Mononuclear cell (primary cell): ENCODE results near the gene SYNC. TPM values are rescaled to one million over a fixed set of nuclear protein-coding genes. Genes with fewer than 3 reads are reported as not detected.
"Not testable (repeated sequence)": the region's sequence is repeated elsewhere in the genome, so short reads cannot be mapped to it uniquely, and the experiment has no call there.

Experiments
- H3K27me3 ChIP-seq: 2 replicates; pipeline ENCODE4 v1.6.0; 2011; ENCODE audit warnings: low read length, control low read depth; ENCODE audit not compliant: insufficient read depth
- H3K4me1 ChIP-seq: 2 replicates; pipeline ENCODE4 v1.5.1; 2011; ENCODE audit warnings: mild to moderate bottlenecking, low read length, control low read depth; ENCODE audit not compliant: insufficient read depth
- H3K4me3 ChIP-seq: 2 replicates; pipeline ENCODE4 v1.5.1; 2011; ENCODE audit warnings: mild to moderate bottlenecking, low read length, moderate library complexity
- H3K9me3 ChIP-seq: 2 replicates; pipeline ENCODE4 v1.5.1; 2011; ENCODE audit warnings: low read depth, mild to moderate bottlenecking, control low read depth, low read length
- total RNA-seq: library from RNA; depleted of rRNA; stranded (reverse); fragments of >200 nt; gene quantifications from one replicate; pipeline ENCODE4 v1.2.3, GENCODE V29; 2012

Gene SYNC
- total RNA-seq, 1 donor = 0.10 TPM

GRCh38 chr1:32713081-32713480 lies 10.5 kb upstream of the SYNC start:
- Histone ChIP-seq H3K27me3 (no peaks in the 10 kb centered on the region), H3K4me1 (peaks cover 14% of the 10 kb centered on the region), H3K9me3 (no peaks in the 10 kb centered on the region), H3K4me3 (no peak overlapping the region)

DNA sequence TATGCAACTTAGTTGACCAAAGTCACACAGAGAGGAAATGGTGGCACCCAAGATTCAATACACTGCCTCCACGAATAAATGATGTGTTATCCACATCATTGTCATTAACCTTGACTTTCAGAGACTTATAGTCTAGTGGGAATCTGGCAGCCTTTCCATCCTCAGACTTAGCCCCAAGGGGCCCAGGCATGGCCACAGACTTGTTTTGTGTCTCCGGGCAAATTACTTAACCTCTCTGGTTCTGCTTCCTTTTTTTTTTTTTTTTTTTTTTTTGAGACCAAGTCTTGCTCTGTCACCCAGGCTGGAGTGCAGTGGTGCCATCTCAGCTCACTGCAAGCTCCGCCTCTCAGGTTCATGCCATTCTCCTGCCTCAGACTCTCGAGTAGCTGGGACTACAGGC lies 8.7 kb upstream of the SYNC start:
- not testable (repeated sequence) for H3K9me3 ChIP-seq, H3K4me3 ChIP-seq, H3K27me3 ChIP-seq
- peaks cover 14% of the 10 kb centered on the region for H3K4me1 ChIP-seq

GRCh38 chr1:32709476-32709875 lies 6.9 kb upstream of the SYNC start:
- peaks cover 7% of the 10 kb centered on the region for H3K27me3 ChIP-seq
- H3K9me3 ChIP-seq = no peaks in the 10 kb centered on the region
- H3K4me1 ChIP-seq = peaks cover 14% of the 10 kb centered on the region
- H3K4me3 ChIP-seq = no peak overlapping the region

GRCh38 chr1:32709075-32709474 lies 6.5 kb upstream of the SYNC start:
- Histone ChIP-seq H3K4me3 (no peak overlapping the region), H3K9me3 (no peaks in the 10 kb centered on the region), H3K4me1 (peaks cover 14% of the 10 kb centered on the region), H3K27me3 (peaks cover 10% of the 10 kb centered on the region)

DNA sequence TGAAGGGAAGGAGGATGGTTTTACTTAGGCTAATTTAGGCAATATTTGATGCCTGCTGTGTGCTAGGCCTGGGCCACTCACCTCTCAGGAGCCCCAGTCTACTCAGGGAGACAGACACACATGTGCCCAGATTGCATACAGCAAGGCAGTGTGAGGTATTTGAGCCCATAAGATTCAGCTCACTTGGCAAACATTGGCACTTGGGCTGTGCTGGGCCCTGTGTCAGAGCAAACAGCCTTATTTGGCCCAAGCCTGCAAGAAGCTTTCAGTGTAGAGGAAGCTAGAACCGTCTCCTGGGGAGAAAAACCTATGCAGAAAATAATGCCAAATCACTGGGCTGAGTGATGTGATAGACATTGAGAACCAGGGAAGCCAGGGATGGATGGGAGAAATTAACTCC lies 3.9 kb upstream of the SYNC start:
- Histone ChIP-seq H3K4me3 (no peak overlapping the region), H3K27me3 (peaks cover 29% of the 10 kb centered on the region), H3K4me1 (peaks cover 12% of the 10 kb centered on the region), H3K9me3 (no peaks in the 10 kb centered on the region)

- Histone ChIP-seq H3K4me3 (no peak overlapping the region), H3K4me1 (peaks cover 9% of the 10 kb centered on the region), H3K27me3 (peaks cover 29% of the 10 kb centered on the region), H3K9me3 (no peaks in the 10 kb centered on the region)
These were observed 2.9 kb upstream of the SYNC start for GRCh38 chr1:32705516-32705915.

DNA sequence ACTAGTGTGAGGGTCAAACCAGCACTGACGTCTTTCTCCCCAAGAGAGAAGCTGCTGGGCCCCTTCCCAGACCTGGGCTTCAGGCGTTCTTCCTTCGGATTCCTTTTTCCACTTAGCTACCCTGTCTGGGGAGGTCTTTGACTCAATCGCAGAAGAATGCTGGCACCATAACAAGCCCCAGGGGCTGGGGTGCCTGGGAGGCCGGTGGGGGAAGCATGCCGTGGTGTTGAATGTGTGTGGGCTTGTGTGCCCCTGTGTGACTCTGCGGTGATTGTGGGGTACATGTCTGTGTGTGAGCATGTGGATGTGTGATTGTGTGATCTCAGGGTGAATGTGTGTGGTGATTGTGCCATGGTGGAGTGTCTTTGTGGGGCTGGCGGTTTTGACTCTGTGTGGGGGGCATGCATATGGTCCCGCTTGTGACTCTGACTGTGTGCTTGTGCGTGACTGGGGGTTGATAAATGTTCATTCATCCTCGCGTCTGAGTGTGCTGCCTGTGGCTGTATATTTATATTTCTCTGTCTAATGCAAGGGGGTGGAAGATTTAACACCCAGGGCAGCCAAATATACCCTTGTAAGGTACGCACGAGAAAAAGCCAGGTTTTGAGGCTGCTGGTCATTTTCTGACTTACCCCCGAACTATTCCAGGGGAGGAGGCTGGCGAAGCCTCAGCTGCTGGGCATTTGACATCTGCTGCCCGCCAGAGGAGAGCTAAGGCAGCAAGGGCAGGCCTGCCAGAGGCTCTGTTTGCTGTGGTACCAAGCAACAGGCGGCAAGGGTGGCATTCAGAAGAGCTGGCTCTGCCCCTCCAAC lies 1.1 kb upstream of the SYNC start:
- H3K27me3 ChIP-seq = peaks cover 29% of the 10 kb centered on the region
- no peaks in the 10 kb centered on the region for H3K9me3 ChIP-seq
- H3K4me1 ChIP-seq = peaks cover 9% of the 10 kb centered on the region
- H3K4me3 ChIP-seq = no peak overlapping the region

GRCh38 chr1:32701951-32702598 lies 495 bp downstream of the SYNC start:
- Histone ChIP-seq H3K27me3 (peaks cover 29% of the 10 kb centered on the region), H3K4me3 (no peak overlapping the region), H3K4me1 (peaks cover 9% of the 10 kb centered on the region), H3K9me3 (no peaks in the 10 kb centered on the region)

DNA sequence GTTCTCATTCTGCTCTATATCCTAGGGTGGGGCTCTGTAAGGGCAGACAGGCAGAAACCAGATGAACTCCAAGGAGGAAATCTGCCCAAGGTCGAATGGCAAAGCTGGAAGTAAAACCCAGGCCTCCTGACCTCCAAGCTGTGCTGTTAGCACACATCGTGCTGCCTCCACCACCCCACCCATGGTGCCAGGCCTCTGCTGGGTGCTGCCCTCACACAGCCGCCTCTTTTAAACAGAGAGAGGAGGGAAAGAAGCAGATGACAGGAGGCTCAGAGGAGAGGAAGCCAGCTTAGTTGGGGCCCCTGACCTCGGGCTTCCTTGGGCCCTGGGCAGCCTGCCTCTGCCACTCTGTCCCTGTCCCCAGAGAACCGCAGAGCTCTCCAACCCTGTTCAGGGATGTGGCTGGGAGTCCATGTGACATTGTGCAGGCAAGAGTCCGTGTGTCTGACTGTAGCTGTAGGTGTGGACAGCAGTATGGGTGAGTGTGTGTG lies 1.1 kb downstream of the SYNC start:
- peaks cover 29% of the 10 kb centered on the region for H3K27me3 ChIP-seq
- no peaks in the 10 kb centered on the region for H3K9me3 ChIP-seq
- no peak overlapping the region for H3K4me3 ChIP-seq
- peaks cover 9% of the 10 kb centered on the region for H3K4me1 ChIP-seq

GRCh38 chr1:32696996-32697395 lies 5.6 kb downstream of the SYNC start:
- H3K4me1 ChIP-seq, H3K9me3 ChIP-seq, H3K27me3 ChIP-seq, H3K4me3 ChIP-seq: not testable (repeated sequence)

- H3K9me3 ChIP-seq = no peaks in the 10 kb centered on the region
- H3K27me3 ChIP-seq = no peaks in the 10 kb centered on the region
- H3K4me1 ChIP-seq = no peaks in the 10 kb centered on the region
- no peak overlapping the region for H3K4me3 ChIP-seq
These were observed 6.5 kb downstream of the SYNC start for GRCh38 chr1:32696041-32696440.

DNA sequence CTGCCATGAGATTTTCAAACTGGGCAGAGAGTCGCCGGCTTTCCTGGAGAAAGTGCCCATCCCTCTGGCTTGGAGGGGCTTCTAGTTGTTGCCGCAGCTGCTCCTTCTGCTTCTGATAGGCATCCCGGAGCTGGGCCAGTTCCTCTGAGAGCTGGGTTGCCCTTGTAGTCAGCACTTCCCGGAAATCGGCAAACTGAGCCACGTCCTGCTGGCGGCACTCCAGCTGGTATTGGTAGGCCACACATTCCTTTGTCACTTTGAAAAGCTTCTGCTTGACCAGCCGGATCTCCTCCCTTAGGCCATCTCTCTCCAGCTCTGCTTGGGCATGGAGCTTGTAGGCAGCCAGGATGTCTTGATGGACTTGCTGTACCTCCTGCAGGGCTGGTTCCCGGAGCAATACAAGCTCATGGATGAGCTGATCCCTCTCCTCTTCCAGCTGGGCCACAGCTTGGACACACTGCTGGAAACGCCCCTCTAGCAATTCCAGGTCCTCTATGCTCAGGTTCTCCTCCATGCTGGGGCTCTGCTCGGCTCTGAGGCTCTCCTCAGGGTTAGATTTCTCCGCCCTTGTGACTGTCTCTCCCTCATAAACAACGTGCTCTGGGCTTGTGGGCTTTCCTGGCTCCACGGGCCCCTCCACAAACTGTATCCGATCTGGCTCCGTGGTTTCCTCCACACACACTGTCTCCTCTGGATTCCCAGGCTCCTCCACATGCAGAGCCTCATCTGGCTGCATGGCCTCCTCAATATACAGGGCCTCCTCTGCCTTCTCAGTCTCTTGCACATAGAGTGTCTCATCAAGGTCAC lies 7.3 kb downstream of the SYNC start:
- Histone ChIP-seq H3K4me3 (no peak overlapping the region), H3K27me3 (no peaks in the 10 kb centered on the region), H3K9me3 (no peaks in the 10 kb centered on the region), H3K4me1 (no peaks in the 10 kb centered on the region)

- H3K27me3 ChIP-seq = no peaks in the 10 kb centered on the region
- H3K4me1 ChIP-seq = no peaks in the 10 kb centered on the region
- no peaks in the 10 kb centered on the region for H3K9me3 ChIP-seq
- H3K4me3 ChIP-seq = no peak overlapping the region
These were observed 9.0 kb downstream of the SYNC start for GRCh38 chr1:32693455-32694174.

DNA sequence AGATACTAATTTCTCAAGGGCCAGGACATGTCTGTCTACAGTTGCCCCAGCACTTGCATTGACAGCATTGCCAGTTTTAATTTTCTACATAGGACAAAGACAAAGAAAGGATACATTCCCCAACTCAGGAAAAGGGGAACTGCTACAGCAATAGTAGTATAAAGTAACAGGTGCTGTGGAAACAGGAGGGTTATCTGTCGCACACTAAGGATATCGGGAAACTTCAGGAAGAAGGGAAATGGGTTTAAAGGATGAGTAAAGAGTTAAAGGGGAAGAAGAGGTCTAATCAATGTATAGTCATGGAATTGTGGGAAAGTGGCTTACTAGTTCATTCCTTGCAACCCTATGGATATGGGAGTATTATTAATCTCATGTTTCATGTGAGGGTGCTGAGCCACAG lies 16.2 kb downstream of the SYNC start:
- Histone ChIP-seq H3K4me1 (no peaks in the 10 kb centered on the region), H3K4me3 (no peak overlapping the region), H3K9me3 (no peaks in the 10 kb centered on the region), H3K27me3 (no peaks in the 10 kb centered on the region)

DNA sequence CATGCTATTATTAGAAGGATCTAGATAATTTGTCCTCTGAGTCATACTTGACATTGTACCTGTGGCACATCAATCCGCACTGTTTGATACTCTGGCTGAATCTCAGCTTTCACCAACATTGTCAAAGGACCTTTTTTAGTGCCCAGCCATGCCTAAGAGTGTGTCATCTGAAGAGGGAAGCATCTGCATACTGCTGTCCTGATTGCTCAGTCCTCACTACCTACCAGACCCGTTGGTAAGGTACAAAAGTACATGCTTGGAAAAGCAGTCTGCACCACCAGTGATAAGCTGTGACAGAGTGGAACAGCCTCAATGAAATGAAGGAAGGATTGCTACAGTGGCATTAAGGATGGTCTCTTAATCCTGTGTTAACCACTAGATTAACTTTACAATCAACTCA lies 17.1 kb downstream of the SYNC start:
- H3K9me3 ChIP-seq = no peaks in the 10 kb centered on the region
- H3K4me1 ChIP-seq = no peaks in the 10 kb centered on the region
- no peak overlapping the region for H3K4me3 ChIP-seq
- H3K27me3 ChIP-seq = no peaks in the 10 kb centered on the region
